ENCODE results near the gene MCU. TPM values are rescaled to one million over a fixed set of nuclear protein-coding genes. Genes with fewer than 3 reads are reported as not detected.
A peak's percentile ranks its signal among the peaks of the same experiment; 100 is the strongest.

The MCU gene
- total RNA-seq, 1 experiment from 2014 or later: 19.2 TPM

DNA sequence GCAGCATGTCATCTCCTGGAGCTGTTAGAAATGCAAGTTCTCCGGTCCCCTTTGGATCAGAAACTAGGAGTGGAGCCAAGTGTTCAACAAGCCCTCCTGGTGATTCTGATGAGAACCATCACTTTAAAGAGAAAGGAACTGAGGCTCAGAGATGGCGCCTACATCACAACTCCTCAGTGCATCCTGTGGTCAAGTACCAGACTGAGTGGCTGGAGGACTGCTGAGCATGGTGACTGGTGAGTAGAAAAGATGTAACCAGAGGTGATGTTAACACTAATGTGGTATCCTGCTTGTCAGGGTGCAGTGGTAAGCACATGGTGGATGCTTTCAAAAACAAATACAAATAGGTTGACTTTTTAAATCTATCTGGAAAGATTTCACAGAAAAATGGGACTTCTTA, 198.1 kb downstream of the MCU start:
- H3K27ac Mint-ChIP-seq (ENCODE audit: low read depth, unreplicated experiment): peak overlapping the region; percentile 26
- H3K27me3 Mint-ChIP-seq (ENCODE audit: insufficient read depth, unreplicated experiment): no peaks in the 10 kb centered on the region
- no peak for DNase-seq (ENCODE audit: unreplicated experiment)
- POLR2A ChIA-PET: interaction anchor here (0.6 to 1.5 kb wide), 5 partner anchors 9 to 337 kb away, joined by 3 read pairs; no protein-coding TSS in a partner anchor
- peaks cover 17% of the 10 kb centered on the region for H3K4me1 Mint-ChIP-seq (ENCODE audit: insufficient read depth, unreplicated experiment)
- TF ChIP-seq, protein P1, sequence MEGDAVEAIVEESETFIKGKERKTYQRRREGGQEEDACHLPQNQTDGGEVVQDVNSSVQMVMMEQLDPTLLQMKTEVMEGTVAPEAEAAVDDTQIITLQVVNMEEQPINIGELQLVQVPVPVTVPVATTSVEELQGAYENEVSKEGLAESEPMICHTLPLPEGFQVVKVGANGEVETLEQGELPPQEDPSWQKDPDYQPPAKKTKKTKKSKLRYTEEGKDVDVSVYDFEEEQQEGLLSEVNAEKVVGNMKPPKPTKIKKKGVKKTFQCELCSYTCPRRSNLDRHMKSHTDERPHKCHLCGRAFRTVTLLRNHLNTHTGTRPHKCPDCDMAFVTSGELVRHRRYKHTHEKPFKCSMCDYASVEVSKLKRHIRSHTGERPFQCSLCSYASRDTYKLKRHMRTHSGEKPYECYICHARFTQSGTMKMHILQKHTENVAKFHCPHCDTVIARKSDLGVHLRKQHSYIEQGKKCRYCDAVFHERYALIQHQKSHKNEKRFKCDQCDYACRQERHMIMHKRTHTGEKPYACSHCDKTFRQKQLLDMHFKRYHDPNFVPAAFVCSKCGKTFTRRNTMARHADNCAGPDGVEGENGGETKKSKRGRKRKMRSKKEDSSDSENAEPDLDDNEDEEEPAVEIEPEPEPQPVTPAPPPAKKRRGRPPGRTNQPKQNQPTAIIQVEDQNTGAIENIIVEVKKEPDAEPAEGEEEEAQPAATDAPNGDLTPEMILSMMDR (IDR thresholded peaks at IDR 0.05; ENCODE audit: unreplicated experiment): no peak
- H3K36me3 Mint-ChIP-seq (ENCODE audit: insufficient read depth, unreplicated experiment): peaks cover 12% of the 10 kb centered on the region
- no peaks in the 10 kb centered on the region for H3K9me3 Mint-ChIP-seq (ENCODE audit: unreplicated experiment)
- BruUV-seq (replicated peaks): no TSS peak
- H3K4me3 Mint-ChIP-seq (ENCODE audit: unreplicated experiment): no peak overlapping the region
- intact Hi-C loops (cut with micrococcal nuclease): no loop called here
- CTCF ChIA-PET: no interaction called here

DNA sequence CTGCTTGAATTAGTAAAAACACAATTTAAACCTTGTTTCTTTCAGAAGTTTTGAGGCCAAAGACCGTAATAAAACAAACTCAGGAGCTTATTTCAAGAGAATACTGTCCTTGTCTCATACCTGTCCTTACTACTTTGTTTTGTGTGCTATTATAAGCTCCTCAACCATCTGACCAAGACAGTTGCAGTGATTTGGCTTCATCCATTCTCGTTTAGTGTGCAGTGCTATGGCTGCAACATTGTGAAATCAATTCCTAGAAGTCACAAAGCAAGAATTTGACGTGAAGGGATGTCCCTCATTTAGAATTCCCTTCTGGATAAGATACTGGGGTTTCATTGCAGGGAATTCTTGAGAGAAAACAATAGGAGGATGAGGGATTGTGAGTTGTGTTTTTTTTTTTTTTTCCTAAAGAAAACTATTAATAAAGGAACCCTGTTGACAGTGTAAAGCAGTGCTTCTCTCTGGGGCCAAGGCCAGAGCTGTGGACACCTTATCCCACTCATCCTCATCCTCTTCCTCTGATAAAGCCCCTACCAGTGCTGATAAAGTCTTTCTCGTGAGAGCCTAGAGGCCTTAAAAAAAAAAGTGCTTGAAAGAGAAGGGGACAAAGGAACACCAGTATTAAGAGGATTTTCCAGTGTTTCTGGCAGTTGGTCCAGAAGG, 201.3 kb downstream of the MCU start, which contains the start of gene OIT3:
OIT3 (plus strand) TSS at position 604 of the 663 bp plus-strand sequence. CDS start 60 bp downstream, outside the sequence.
- CTCF ChIA-PET: interaction anchor here (0.7 to 0.9 kb wide), 2 partner anchors 8 to 173 kb away, joined by 3 read pairs; no protein-coding TSS in a partner anchor
- Mint-ChIP-seq H3K27me3 (ENCODE audit: insufficient read depth, unreplicated experiment) (no peaks in the 10 kb centered on the region), H3K36me3 (ENCODE audit: insufficient read depth, unreplicated experiment) (peaks cover 1% of the 10 kb centered on the region), H3K4me1 (ENCODE audit: insufficient read depth, unreplicated experiment) (peaks cover 16% of the 10 kb centered on the region), H3K27ac (ENCODE audit: low read depth, unreplicated experiment) (no peak within 1 kb of the TSS), H3K9me3 (ENCODE audit: unreplicated experiment) (no peaks in the 10 kb centered on the region), H3K4me3 (ENCODE audit: unreplicated experiment) (no peak within 1 kb of the TSS)
- BruUV-seq (replicated peaks): no TSS peak
- DNase-seq (ENCODE audit: unreplicated experiment): no peak
- POLR2A ChIA-PET: interaction anchor here (0.7 to 1.1 kb wide), 3 partner anchors 14 to 886 kb away, joined by 3 to 4 read pairs (median 3); partner anchors contain the start of gene MCU
- intact Hi-C loops (cut with micrococcal nuclease): no loop called here
- TF ChIP-seq, protein P1 (IDR thresholded peaks at IDR 0.05; ENCODE audit: unreplicated experiment): no peak

DNA sequence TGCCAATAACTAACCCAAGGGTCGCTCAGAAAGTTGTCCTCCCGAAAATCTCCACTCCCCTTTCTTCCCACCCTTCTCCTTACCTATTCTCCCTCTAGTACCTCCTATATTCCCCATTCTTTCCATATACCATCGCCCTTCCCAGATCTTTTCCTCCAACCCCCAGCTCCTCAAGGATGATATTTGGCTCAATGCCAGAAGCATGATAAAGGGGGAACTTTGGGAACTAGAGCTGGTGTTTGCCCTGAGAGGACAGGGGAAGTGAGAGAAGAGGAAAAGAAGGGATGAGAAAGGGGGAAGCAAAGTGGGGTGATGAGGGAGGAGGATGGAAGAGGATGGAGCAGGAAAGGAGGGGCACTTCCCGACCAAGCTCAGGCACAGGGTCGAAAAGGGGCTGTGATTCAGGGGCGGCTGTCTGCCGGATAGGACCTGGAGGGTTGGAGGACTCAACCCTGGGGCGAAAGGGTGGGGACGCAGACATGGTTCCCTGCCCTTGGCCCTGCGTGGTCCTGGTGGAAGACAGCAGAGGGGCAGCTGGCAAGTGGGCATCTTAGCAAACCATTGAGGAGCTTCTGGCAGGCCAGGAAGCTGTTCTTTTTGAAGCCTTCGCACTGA, 203.4 kb downstream of the MCU start:
- TF ChIP-seq, protein P1 (IDR thresholded peaks at IDR 0.05; ENCODE audit: unreplicated experiment): no peak
- no peak overlapping the region for H3K27ac Mint-ChIP-seq (ENCODE audit: low read depth, unreplicated experiment)
- intact Hi-C loops (cut with micrococcal nuclease): no loop called here
- no peaks in the 10 kb centered on the region for H3K4me1 Mint-ChIP-seq (ENCODE audit: insufficient read depth, unreplicated experiment)
- no peak overlapping the region for H3K4me3 Mint-ChIP-seq (ENCODE audit: unreplicated experiment)
- POLR2A ChIA-PET: interaction anchor here (0.7 kb wide), 1 partner anchor 31 kb away, joined by 3 read pairs; no protein-coding TSS in a partner anchor
- no peaks in the 10 kb centered on the region for H3K9me3 Mint-ChIP-seq (ENCODE audit: unreplicated experiment)
- no peak for DNase-seq (ENCODE audit: unreplicated experiment)
- BruUV-seq (replicated peaks): no TSS peak
- CTCF ChIA-PET: interaction anchor here (0.7 kb wide), 2 partner anchors 12 to 14 kb away, joined by 4 read pairs; no protein-coding TSS in a partner anchor
- no peaks in the 10 kb centered on the region for H3K27me3 Mint-ChIP-seq (ENCODE audit: insufficient read depth, unreplicated experiment)
- H3K36me3 Mint-ChIP-seq (ENCODE audit: insufficient read depth, unreplicated experiment): no peaks in the 10 kb centered on the region

DNA sequence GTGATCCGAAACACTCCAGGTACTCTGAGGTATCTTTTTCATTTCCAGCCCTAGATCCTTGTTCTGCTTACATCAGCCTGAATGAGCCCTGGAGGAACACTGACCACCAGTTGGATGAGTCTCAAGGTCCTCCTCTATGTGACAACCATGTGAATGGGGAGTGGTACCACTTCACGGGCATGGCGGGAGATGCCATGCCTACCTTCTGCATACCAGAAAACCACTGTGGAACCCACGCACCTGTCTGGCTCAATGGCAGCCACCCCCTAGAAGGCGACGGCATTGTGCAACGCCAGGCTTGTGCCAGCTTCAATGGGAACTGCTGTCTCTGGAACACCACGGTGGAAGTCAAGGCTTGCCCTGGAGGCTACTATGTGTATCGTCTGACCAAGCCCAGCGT, 206.7 kb downstream of the MCU start:
- Mint-ChIP-seq H3K4me1 (ENCODE audit: insufficient read depth, unreplicated experiment) (no peaks in the 10 kb centered on the region), H3K27me3 (ENCODE audit: insufficient read depth, unreplicated experiment) (no peaks in the 10 kb centered on the region), H3K27ac (ENCODE audit: low read depth, unreplicated experiment) (no peak overlapping the region), H3K36me3 (ENCODE audit: insufficient read depth, unreplicated experiment) (no peaks in the 10 kb centered on the region), H3K4me3 (ENCODE audit: unreplicated experiment) (no peak overlapping the region), H3K9me3 (ENCODE audit: unreplicated experiment) (no peaks in the 10 kb centered on the region)
- CTCF ChIA-PET: no interaction called here
- TF ChIP-seq, protein P1 (IDR thresholded peaks at IDR 0.05; ENCODE audit: unreplicated experiment): no peak
- intact Hi-C loops (cut with micrococcal nuclease): no loop called here
- no TSS peak for BruUV-seq (replicated peaks)
- POLR2A ChIA-PET: interaction anchor here (1.0 kb wide), 1 partner anchor 9 kb away, joined by 3 read pairs; no protein-coding TSS in a partner anchor
- DNase-seq (ENCODE audit: unreplicated experiment): no peak

All from MCF 10A (cell line).